Endothelial cell of umbilical vein (primary cell): Measurements from ENCODE around the gene SLC16A6. TPM values are rescaled to one million over a fixed set of nuclear protein-coding genes. Genes with fewer than 3 reads are reported as not detected.
"Not testable (repeated sequence)": the region's sequence is repeated elsewhere in the genome, so short reads cannot be mapped to it uniquely, and the experiment has no call there.

ENCODE experiments used
- BruUV-seq: library from RNA; stranded (reverse); fragments of 400-500 nt; replicated peaks from 2 replicates; lab custom pipeline; 2021; lab: Mats Ljungman, UMichigan
- CTCF ChIA-PET: fragments of 300-600, 350-600 bp; sonication (Branson Sonifier 250); formaldehyde crosslinking; loops from one replicate; lab custom pipeline; 2021; ENCODE audit warnings: antibody characterized with exemption, inconsistent platforms; lab: Charles Lee
- POLR2A ChIA-PET: fragments of 300-600, 350-600 bp; sonication (Branson Sonifier 250); formaldehyde crosslinking; loops from one replicate; lab custom pipeline; 2021; ENCODE audit warnings: antibody characterized with exemption, inconsistent platforms; lab: Charles Lee
- DNase-seq: peaks from one replicate; pipeline ENCODE4 v3.0.0-alpha.2; 2011; ENCODE audit warnings: low read depth, low spot score
- FAIRE-seq: peaks from 2 replicates; lab custom pipeline; 2011; peaks lifted over from hg19 to GRCh38; lab: Jason Lieb, UNC
- H2AFZ ChIP-seq: 2 replicates; pipeline ENCODE4 v1.6.0; 2012; ENCODE audit warnings: low read depth, low read length, control low read depth, inconsistent platforms
- H3K27ac ChIP-seq: 2 replicates; pipeline ENCODE4 v1.5.1; 2011; ENCODE audit warnings: low read depth, mild to moderate bottlenecking, control low read depth, low read length, moderate library complexity; ENCODE audit not compliant: insufficient read depth
- H3K27me3 ChIP-seq, 2 experiments: 2 replicates each; pipeline versions ENCODE4 v1.6.0 to v1.6.1; 2011; ENCODE audit warnings: low read length in 2 of 2, mixed read lengths in 1 of 2; ENCODE audit not compliant: control insufficient read depth in 2 of 2, insufficient read depth in 2 of 2
- H3K36me3 ChIP-seq, 2 experiments: 2 replicates in 1 of 2; 3 replicates in 1 of 2; pipeline ENCODE4 v1.5.1; 2011; ENCODE audit warnings: low read length in 2 of 2, mild to moderate bottlenecking in 1 of 2, moderate library complexity in 1 of 2; ENCODE audit not compliant: control insufficient read depth in 2 of 2, insufficient read depth in 2 of 2; ENCODE audit errors: extremely low read depth in 1 of 2
- H3K4me1 ChIP-seq: 3 replicates; pipeline ENCODE4 v1.5.1; 2011; ENCODE audit warnings: mild to moderate bottlenecking, low read length; ENCODE audit not compliant: control insufficient read depth, insufficient read depth; ENCODE audit errors: extremely low read depth
- H3K4me2 ChIP-seq: 2 replicates; pipeline ENCODE4 v1.6.1; 2011; ENCODE audit warnings: low read length, control low read depth, mixed read lengths; ENCODE audit not compliant: insufficient read depth
- H3K4me3 ChIP-seq, 3 experiments: fragments of 200-600 bp in 1 of 3; sonication (generic), shearing (Covaris generic) in 1 of 3; replicated peaks in 1 of 3; 2 replicates each; pipeline ENCODE4 v1.5.1; 2011 to 2016; ENCODE audit warnings: control low read depth in 3 of 3, low read length in 3 of 3, mild to moderate bottlenecking in 2 of 3, inconsistent platforms in 1 of 3, low read depth in 1 of 3, moderate library complexity in 1 of 3; ENCODE audit not compliant: insufficient read depth in 1 of 3
- H3K79me2 ChIP-seq: 2 replicates; pipeline ENCODE4 v1.6.0; 2012; ENCODE audit warnings: low read length, inconsistent platforms; ENCODE audit not compliant: control insufficient read depth, insufficient read depth
- H3K9ac ChIP-seq: replicated peaks from 2 replicates; pipeline ENCODE3; 2011; ENCODE audit warnings: low read length, control low read depth; ENCODE audit not compliant: insufficient read depth; ENCODE audit errors: extremely low read depth
- H3K9me1 ChIP-seq: replicated peaks from 3 replicates; pipeline ENCODE4 v1.6.0; 2011; ENCODE audit warnings: mild to moderate bottlenecking, low read length; ENCODE audit not compliant: control insufficient read depth, insufficient read depth; ENCODE audit errors: extremely low read depth
- H3K9me3 ChIP-seq: replicated peaks from 2 replicates; pipeline ENCODE4 v1.5.1; 2012; ENCODE audit warnings: low read length, inconsistent platforms; ENCODE audit not compliant: control insufficient read depth, insufficient read depth
- H4K20me1 ChIP-seq: replicated peaks from 2 replicates; pipeline ENCODE3; 2011; ENCODE audit warnings: mild to moderate bottlenecking, low read length; ENCODE audit not compliant: control insufficient read depth, insufficient read depth; ENCODE audit errors: extremely low read depth
- GATA2 ChIP-seq: IDR thresholded peaks from 2 replicates; pipeline ENCODE4 v1.7.0; 2011; ENCODE audit warnings: low read depth, mild to moderate bottlenecking, moderate library complexity, mixed read lengths, low read length; ENCODE audit not compliant: insufficient read length, insufficient read depth
- JUN ChIP-seq: IDR thresholded peaks from 2 replicates; pipeline ENCODE4 v1.6.1; 2011; ENCODE audit warnings: borderline replicate concordance, low read depth; ENCODE audit not compliant: insufficient read length, insufficient read depth
- dilution Hi-C: fragments of 300-500 bp; cut with MboI; formaldehyde crosslinking; loops from one replicate; pipeline ENCODE4 v1.15.0; 2019; ENCODE audit warnings: low sequenced_read_pairs; ENCODE audit not compliant: extremely low pct_ligation_motif_present
- intact Hi-C: fragments of 100-400 bp; cut with micrococcal nuclease; formaldehyde crosslinking; loops from one replicate; pipeline ENCODE4 v1.10.0; 2022
- polyA plus RNA-seq, 4 experiments: library from polyadenylated mRNA; depleted of rRNA in 3 of 4; stranded (reverse) in 3 of 4; unstranded in 1 of 4; fragments of >200 nt; gene quantifications; 2 replicates each; pipeline versions ENCODE4 v1.2.1 to v1.2.3, GENCODE V29; 2011 to 2012; ENCODE audit warnings: missing spikeins in 1 of 4
- total RNA-seq: library from RNA; stranded (reverse); gene quantifications from 2 replicates; pipeline ENCODE4 v1.2.3, GENCODE V29; 2021

Gene SLC16A6
- total and polyA plus RNA-seq, 2 donors (not counting 3 experiments of a cell fraction or from before 2014, with no cell fraction given), result 0.65 to 0.91 TPM

DNA sequence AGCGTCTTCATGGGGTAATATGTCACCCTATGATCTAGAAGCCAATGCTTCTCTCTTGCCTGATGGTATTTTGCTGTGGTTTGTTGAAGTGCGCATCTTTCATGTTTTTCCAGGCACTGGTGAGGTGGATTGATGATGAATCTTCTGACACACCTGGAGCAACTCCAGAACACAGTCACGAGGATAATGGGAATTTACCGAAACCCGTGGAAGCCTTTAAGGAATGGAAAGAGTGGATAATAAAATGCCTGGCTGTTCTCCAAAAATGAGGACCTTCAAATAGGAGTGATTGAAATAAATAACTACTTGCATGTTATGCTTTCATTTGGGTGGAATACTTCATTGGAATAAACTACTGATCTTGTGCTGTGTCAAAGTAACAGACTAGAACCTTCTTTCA is 34.2 kb downstream of the SLC16A6 start:
- H3K9me3 ChIP-seq, H2AFZ ChIP-seq, H3K4me2 ChIP-seq, H3K4me3 ChIP-seq, H3K9me1 ChIP-seq, FAIRE-seq, H3K27me3 ChIP-seq, H3K9ac ChIP-seq, H3K27ac ChIP-seq, BruUV-seq, DNase-seq, POLR2A ChIA-PET, H3K79me2 ChIP-seq, dilution Hi-C loops, CTCF ChIA-PET, H3K36me3 ChIP-seq, H4K20me1 ChIP-seq: not testable (repeated sequence)
- H3K4me1 ChIP-seq, result peaks cover 20% of the 10 kb centered on the region
- intact Hi-C loops, result loop anchor here (5.0 kb wide), 1 partner anchor 256 kb away; the partner anchor contains the start of gene PRKAR1A

DNA sequence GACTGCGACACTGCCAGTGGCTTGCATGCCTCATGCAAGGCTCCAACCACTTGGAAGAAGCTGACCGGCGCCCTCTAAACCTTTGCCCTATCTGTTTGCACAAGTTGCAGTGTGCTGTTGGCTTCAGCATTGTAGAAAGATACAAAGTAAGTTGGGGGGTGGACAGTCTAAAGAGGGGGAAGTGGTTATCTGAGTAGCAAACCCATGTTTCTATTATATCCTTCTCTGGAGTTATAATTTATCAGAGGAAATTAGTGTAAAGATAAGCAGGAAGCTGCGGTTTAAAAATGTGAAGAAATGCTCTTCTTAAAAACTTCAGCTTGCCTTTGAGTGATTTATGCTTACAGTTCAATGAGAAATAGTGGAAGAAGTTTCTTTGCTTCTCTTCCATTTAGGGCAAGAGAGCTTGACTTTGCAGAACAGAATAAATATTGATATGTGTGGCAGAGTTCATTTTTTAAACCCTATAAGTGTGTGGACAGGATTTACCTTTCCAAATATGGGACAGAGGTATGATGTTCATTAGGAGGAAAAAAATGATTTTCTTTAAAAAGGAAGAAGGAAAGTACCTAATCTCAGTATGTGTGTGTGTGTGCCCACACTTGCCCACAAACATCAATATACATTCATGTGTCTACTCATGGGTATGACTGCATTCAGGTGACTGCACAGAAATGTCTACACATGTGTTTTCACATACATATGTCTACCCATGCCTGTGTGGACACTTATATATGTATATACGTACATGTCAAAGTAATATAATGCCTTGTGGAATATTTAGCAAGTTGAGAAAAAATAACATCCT is 35.0 kb downstream of the SLC16A6 start:
- no peak overlapping the region for H3K27ac ChIP-seq
- H3K9me3 ChIP-seq, result no peaks in the 10 kb centered on the region
- DNase-seq (no peak), FAIRE-seq (no peak)
- POLR2A ChIA-PET, result interaction anchor here (0.5 kb wide), 1 partner anchor 110 kb away, joined by 3 read pairs; no protein-coding TSS in a partner anchor
- no peak overlapping the region for H3K9ac ChIP-seq
- no peak overlapping the region for H3K4me3 ChIP-seq
- no peaks in the 10 kb centered on the region for H3K9me1 ChIP-seq
- BruUV-seq, result no TSS peak
- no peaks in the 10 kb centered on the region for H3K36me3 ChIP-seq
- intact Hi-C loops, result loop anchor here (5.0 kb wide), 1 partner anchor 256 kb away; the partner anchor contains the start of gene PRKAR1A
- no peak overlapping the region for H3K4me2 ChIP-seq
- CTCF ChIA-PET, result interaction anchor here (1.0 kb wide), 2 partner anchors 9 to 176 kb away, joined by 4 to 5 read pairs; no protein-coding TSS in a partner anchor
- dilution Hi-C loops, result no loop called here
- H3K27me3 ChIP-seq, result no peaks in the 10 kb centered on the region
- peaks cover 20% of the 10 kb centered on the region for H3K4me1 ChIP-seq
- no peak overlapping the region for H2AFZ ChIP-seq
- no peaks in the 10 kb centered on the region for H4K20me1 ChIP-seq
- H3K79me2 ChIP-seq, result no peaks in the 10 kb centered on the region
- TF ChIP-seq GATA2 (peak; percentile 44), JUN (no peak)
